Right lobe of liver (tissue), 4 donors: Measurements from ENCODE around the gene UAP1L1.

ENCODE experiments used
- CTCF ChIP-seq, 4 donors: fragments of 200-600 bp in 3 of 4; fragments of 450-650 bp in 1 of 4; IDR thresholded peaks; one replicate each; pipeline versions ENCODE4 v1.5.1 to v1.8.0; 2016 to 2022; ENCODE audit warnings: antibody characterized with exemption in 4 of 4, mild to moderate bottlenecking in 2 of 4
- POLR2A ChIP-seq: fragments of 450-650 bp; IDR thresholded peaks from one replicate; pipeline ENCODE4 v1.6.1; 2017; ENCODE audit warnings: antibody characterized with exemption, mild to moderate bottlenecking
- donor health status: DM: no; HTN: no; CAD: no.
- donor health status: DM: no; HTN: no; CAD: no.
- donor health status: DM: no; HTN: yes; CAD: no.

GRCh38 chr9:137044037-137044436, 33.3 kb upstream of the UAP1L1 start:
- no peak for TF ChIP-seq CTCF (IDR thresholded peaks at IDR 0.05)
- no peak for TF ChIP-seq POLR2A
